HL-60 (cell line): ENCODE results near the gene ZNF821.

ENCODE experiments used
- POLR2AphosphoS5 ChIP-seq: IDR thresholded peaks from 2 replicates; pipeline ENCODE4 v1.6.1; 2012; ENCODE audit warnings: low read depth
- TF ChIP-seq, protein P1 (sequence below): IDR thresholded peaks from one replicate; pipeline ENCODE4 v1.5.1; 2011; ENCODE audit warnings: low read length, control low read depth, inconsistent platforms; ENCODE audit not compliant: insufficient read depth

GRCh38 chr16:71894229-71894920 lies 10.4 kb upstream of the ZNF821 start:
- TF ChIP-seq POLR2AphosphoS5, result no peak
- TF ChIP-seq, protein P1, sequence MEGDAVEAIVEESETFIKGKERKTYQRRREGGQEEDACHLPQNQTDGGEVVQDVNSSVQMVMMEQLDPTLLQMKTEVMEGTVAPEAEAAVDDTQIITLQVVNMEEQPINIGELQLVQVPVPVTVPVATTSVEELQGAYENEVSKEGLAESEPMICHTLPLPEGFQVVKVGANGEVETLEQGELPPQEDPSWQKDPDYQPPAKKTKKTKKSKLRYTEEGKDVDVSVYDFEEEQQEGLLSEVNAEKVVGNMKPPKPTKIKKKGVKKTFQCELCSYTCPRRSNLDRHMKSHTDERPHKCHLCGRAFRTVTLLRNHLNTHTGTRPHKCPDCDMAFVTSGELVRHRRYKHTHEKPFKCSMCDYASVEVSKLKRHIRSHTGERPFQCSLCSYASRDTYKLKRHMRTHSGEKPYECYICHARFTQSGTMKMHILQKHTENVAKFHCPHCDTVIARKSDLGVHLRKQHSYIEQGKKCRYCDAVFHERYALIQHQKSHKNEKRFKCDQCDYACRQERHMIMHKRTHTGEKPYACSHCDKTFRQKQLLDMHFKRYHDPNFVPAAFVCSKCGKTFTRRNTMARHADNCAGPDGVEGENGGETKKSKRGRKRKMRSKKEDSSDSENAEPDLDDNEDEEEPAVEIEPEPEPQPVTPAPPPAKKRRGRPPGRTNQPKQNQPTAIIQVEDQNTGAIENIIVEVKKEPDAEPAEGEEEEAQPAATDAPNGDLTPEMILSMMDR, result no peak
